Measurements from ENCODE around the gene BCAS3. TPM values are rescaled to one million over a fixed set of nuclear protein-coding genes. Genes with fewer than 3 reads are reported as not detected.

BCAS3 gene
- total RNA-seq, 4 donors from 2014 or later = 18.7 to 37.8 (median 24.9) TPM

DNA sequence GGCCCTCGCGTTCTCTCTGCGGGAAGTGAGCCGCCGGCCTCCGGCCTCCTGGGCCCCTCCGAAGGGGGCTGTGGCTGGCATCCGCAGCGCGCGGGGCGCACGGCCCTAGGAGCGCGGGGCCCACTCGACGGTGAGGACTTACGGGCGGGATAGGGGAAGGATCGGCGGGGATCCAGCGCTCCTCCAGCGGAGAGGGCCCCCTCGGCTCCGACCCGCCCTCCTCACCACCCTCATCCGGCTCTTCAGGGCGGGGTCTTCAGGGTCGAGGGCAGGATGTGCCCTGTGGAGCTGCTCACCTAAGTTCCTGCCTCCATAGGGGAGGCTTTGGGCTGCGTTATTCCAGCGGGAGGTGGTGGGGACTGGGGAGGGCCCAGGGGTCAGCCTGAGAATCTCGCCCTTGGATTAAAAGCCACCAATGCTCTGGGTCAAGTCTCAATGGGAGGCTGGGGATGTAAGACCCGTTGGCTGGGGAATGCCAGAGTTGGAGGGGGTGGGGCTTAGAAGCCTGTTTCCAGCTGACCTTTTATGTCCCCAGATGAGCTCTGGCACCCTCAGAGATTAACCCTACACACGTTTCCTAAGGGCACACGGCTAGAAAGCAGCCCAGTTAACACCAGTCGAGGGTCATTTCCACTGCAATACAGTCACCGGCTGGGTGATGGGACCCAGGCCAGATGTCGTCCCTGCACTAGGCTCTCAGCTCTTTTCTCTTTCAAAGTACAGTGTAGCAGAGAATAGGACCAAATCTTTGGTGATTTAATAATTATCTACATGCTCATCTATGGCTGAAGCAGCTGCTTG lies 735.4 kb downstream of the BCAS3 start:
- DNase-seq (ENCODE audit: low spot score) (no peak), ATAC-seq (ENCODE audit: low FRiP score) (no peak)
- TF ChIP-seq, protein P1, sequence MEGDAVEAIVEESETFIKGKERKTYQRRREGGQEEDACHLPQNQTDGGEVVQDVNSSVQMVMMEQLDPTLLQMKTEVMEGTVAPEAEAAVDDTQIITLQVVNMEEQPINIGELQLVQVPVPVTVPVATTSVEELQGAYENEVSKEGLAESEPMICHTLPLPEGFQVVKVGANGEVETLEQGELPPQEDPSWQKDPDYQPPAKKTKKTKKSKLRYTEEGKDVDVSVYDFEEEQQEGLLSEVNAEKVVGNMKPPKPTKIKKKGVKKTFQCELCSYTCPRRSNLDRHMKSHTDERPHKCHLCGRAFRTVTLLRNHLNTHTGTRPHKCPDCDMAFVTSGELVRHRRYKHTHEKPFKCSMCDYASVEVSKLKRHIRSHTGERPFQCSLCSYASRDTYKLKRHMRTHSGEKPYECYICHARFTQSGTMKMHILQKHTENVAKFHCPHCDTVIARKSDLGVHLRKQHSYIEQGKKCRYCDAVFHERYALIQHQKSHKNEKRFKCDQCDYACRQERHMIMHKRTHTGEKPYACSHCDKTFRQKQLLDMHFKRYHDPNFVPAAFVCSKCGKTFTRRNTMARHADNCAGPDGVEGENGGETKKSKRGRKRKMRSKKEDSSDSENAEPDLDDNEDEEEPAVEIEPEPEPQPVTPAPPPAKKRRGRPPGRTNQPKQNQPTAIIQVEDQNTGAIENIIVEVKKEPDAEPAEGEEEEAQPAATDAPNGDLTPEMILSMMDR (IDR thresholded peaks at IDR 0.05) = no peak

DNA sequence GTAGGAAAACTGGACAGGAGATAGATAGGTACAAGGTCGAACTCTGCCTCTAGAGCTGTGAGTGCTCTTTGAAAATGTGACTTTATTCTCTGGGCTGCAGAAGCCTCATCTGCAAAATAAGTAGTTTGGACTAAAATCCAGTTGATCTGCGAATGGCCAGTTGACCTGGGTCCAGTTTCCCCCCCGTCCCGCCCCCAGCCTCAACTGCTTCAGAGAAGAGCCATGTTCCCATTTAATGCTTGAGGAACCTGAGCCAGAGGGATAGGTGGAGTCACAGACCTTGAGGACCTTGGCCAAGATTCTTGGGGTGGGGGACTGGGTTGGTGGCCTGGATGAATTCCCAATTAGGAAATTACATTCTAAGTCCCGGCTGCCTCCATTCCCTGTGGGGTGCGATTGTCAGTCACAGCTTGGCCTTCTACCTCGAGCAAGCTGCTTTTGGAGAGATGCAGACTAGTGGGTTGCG lies 736.0 kb downstream of the BCAS3 start:
- ATAC-seq (ENCODE audit: low FRiP score) (no peak), DNase-seq (ENCODE audit: low spot score) (no peak)
- TF ChIP-seq, protein P1 (IDR thresholded peaks at IDR 0.05) = no peak

DNA sequence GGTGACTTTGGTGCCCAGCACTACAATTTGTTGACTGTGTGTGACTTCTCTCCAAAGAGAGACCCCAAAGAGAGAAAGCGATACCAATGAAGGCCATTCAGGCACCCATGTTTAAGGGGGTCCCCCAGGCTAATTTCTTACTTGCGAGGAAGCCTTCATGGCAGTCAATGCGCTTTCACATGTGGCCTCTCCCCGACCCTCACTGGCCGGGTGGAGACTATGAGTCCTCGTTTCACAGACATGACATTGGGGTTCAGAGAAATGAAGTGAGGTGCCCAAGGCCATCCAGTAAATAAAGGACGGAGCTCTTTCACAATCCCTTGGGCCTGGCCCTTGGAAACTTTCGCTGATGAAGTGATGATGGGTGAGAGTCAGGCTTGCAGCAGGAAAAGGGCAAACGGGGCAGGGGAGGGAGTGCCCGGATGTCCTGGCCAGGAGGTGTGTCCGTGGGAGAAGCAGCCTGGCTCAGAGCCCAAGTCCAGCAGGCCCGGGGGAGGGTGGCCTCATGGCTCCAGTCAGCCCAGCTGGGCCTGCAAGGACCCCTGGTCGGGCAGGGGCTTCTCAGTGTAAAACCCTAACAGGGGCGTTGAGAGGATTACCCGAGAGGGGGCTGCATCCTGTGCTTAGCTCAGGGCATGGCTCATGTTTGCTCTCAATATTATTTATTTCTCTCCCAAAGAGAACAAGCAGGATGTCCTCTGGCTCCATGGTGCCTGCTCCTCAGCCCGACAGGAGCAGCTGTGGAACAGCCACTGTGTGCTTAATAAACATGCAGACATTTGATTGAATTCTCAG lies 736.7 kb downstream of the BCAS3 start:
- TF ChIP-seq, protein P1 (IDR thresholded peaks at IDR 0.05) = no peak
- ATAC-seq (ENCODE audit: low FRiP score) = no peak
- no peak for DNase-seq (ENCODE audit: low spot score)

DNA sequence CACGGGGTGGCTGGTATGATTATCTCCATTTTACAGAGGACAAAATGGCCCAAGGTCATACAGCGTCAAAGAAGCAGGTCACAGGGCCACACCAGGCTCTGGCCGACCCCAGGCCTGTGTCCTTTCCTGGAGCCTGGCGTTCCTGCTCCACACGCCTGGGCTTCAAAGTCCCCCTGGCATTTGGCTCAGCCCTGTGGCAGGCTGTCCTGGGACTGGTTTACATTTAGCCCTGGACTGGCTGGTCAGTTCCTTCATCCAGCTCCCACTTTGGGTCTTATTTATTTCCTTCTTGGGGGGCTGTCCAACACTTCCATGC lies 737.2 kb downstream of the BCAS3 start:
- DNase-seq (ENCODE audit: low spot score) (no peak), ATAC-seq (ENCODE audit: low FRiP score) (no peak)
- TF ChIP-seq, protein P1 (IDR thresholded peaks at IDR 0.05) = no peak

DNA sequence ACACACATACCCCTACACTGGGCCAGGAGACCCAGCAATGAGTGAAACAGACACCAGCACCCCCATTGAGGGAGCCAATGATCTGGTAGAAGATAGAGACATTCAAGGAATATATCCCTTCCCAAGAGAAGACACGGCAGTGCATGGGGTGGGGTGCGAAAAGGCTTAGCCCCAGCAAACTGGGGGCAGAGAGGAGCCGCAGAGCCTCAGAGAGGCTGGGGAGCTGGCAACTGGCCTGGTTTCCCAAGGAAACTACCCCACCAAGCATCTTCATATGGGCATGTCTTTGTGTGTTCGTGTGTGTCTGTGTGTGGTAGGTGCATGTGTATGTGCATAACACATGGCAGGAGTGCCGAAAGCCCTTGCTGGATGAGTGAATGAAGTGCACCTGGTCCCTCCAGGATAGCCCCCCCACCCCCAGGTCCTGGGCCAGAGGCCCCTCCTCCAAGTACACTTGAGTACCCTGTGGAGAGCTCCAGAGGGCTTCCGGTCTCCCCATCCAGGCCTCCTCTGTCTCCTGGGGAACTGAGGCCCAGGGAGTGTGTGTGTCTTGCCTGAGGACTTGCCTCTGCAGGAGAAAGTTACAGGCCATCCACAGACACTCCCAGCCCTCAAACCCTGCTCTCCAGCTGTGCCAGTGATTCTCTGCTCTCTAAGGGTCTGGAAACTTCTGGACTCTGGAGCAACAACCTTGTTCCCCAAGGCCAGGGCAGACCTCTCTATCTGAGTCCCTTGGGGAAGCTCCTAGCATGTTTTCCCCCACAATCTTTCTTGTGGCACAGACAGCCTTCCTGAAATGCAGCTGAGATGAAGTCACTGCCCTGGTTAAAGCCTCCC lies 737.9 kb downstream of the BCAS3 start:
- DNase-seq (ENCODE audit: low spot score) (no peak), ATAC-seq (ENCODE audit: low FRiP score) (no peak)
- TF ChIP-seq, protein P1 (IDR thresholded peaks at IDR 0.05) = no peak

DNA sequence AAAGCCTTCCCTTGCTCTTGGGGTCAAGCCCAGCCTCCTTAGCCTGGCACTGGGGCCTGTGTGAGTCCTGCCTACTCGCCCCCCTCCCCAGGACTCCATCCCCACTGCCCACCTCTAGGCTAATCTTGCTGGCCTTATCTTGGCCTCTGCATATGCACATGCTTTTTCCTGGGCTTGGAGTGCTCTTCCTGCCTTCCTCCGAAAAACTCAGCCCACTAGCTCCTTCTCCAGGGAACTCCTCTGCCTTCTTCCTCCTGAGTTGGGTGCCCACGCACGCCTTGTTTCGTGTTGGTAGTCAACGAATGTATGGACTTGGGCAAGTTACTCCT lies 738.5 kb downstream of the BCAS3 start:
- DNase-seq (ENCODE audit: low spot score) = no peak
- TF ChIP-seq, protein P1 (IDR thresholded peaks at IDR 0.05) = no peak
- no peak for ATAC-seq (ENCODE audit: low FRiP score)
